ENCODE data around the gene CNKSR3.

The CNKSR3 gene

DNA sequence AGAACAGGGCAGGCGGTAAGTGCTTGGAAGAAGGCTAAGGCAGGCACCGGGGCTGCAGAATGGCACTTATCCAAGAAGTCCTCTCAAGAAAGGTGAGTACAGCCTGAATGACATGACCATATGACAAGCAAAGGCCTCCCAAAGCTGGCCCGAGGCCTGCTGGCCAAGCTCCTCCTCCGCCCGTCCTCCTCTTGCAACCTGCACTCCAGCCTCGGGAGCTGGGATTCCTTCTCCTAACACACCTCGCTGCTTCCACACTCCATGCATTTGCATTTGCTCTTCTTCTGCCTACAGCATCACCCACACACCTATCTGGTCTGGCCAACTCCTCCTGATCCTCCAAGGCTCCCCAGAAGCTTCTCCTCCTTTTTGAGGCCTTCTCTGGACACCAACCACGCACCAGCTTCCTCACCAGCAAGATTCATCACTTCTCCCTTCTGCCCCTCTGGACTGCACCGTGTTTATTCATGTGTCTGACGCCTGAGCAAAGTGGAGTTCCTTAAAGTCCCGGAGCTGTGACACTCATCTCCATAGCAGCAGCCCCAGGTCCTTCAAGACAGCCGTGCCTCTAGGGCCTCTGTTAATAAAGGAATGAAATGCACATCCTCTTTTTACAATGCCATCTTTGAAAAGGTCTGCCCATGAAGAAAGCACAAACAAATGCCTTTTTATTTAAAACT lies 32.3 kb downstream of the CNKSR3 start:
- no peak for FAIRE-seq

DNA sequence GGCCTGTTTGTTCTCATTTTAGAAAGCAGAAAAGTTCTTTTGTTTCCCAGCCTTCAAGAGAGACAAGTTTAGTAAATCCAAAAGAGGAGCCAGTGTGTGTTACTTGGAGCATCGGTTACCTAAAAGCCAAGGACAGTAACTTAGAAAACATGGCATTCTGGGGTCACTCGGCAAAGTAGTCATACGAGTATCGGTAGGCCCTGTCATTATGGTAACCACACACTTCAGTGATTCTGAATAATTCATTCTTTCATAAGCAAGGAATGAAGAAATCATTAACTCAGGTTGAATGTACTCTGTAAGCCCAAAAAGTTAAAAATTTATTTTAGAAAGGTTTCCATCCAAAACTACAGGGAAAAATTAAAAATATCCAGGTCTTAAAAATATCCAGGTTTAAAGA lies 34.0 kb downstream of the CNKSR3 start:
- no peak for FAIRE-seq

DNA sequence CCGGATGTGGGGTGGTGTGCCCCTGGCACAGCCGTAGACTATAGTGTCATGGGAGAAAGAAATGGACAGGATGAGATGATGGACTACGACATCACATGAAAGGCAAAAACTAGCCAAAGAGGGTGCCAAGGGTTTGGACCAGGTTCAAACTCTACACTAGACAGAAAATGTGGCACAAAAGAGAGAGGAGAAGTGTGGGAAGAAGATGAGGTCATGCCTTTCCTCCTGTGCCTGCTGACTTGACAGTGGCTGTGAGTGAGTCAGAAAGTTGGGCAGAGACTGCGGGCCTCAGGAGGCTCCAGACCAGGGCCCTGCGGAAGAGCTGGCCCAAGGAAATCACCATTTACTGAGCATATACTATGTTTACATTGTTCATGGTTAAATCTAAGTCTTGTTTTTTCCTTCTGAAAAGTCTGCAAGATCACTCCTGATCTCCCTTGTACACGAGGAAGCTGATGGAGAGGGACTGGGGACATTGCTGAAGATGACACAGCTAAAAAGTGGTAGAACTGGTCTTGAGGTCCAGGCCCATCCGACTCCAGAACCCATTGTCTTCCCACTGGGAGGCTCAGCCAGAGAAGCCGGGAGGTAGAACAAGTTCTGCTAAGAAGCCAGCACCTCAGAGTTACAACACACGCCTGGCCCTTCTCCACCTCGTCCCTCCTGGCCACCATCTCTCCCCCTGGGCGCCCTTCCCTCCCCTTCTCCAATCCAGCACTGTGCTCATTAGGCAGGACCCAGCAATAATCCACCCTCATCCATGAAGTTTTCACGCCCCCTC lies 35.6 kb downstream of the CNKSR3 start:
- no peak for FAIRE-seq

DNA sequence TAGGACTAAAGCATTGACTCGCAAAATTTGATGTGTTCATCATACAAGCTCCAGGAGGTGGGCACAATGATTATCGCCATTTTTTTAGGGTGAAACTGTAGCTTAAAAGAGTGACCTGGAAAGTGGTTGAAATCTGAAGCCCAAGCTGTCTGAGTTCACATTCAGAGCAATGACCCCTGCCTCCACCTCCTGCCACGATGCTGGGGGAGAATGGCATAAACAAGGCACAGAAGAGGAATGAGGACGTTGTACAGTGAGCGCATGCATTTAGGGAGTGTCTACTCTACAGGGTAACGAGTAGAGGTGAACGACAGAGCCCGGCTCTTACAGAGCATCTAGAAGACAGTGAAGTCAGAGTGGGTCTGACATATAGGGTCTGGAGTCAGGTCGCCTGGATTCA lies 37.2 kb downstream of the CNKSR3 start:
- no peak for FAIRE-seq

DNA sequence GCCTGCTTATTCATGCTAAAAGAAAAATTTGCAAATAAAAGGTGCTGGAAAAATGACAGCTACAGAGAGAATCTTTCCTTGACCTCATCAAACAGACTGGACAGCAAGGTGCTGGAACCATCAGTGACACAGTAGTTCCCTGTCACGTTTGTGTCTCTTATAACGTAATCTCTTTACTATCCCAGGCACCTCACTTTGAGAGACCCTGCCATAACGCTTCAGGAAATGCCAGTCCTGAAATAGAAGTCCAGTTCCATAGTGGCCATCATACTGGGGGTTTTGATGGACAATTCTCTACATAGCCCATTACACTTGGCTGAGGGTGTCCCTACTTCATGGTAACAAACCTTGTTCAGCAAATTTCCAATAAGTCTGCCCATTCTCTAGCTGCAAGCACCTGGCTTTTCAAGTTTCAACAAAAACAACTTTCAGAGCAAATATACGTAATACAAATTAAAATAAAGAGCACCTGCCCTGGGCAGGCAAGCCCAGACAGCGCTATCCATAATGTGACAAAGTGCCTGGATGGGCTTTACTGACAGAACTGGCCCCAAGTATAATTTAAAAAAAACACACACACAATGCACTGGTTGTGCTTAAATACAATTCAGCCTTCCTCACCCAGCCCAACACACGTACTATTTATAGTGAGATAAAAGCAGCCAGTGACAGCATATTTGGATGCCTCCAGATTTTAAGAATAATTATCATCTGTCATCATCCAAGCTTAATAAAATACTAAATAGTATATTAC lies 38.7 kb downstream of the CNKSR3 start:
- no peak for FAIRE-seq

DNA sequence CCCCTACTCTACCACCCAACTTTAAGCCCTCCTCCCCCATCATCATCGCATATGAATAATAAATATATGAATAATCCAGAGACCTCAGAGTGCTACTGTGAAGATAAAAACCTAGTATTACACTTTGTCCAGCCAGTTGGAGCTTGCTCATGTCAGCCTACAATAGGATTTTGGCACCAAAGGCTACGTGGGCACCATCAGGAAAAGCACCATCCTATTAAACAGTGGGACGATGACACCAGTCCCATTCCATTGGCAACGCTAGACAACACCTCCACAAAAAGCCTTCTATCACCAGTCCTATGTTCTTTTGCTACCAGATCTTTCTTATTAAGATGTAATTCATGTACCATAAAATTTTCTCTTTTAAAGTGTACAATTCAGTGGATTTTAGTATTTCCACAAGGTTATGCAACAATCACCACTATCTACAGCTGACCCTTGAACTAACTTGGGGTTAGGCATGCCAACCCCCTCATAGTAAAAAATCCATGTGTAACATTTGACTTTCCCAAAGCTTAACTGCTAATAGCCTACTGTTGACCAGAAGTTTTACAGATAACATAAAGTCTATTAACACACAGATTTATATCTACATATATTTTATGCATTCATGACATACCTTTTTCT lies 41.1 kb downstream of the CNKSR3 start:
- FAIRE-seq: no peak

DNA sequence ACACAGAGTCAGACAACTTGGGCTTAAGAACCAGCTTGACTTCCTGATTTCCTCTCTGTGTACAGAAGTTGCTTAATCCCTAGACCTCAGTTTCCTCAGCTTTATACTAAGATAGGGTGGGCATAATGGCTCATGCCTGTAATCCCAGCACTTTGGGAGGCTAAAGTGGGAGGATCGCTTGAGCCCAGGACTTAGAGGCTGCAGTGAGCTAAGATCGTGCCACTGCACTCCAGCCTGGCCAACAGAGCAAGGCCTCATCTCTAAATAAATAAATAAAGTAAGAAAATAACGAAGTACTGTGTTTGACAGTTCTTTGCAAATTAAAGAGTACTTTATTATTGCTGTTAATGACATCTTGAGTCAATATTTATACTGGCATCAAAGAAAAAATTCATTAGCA lies 41.7 kb downstream of the CNKSR3 start:
- no peak for FAIRE-seq

DNA sequence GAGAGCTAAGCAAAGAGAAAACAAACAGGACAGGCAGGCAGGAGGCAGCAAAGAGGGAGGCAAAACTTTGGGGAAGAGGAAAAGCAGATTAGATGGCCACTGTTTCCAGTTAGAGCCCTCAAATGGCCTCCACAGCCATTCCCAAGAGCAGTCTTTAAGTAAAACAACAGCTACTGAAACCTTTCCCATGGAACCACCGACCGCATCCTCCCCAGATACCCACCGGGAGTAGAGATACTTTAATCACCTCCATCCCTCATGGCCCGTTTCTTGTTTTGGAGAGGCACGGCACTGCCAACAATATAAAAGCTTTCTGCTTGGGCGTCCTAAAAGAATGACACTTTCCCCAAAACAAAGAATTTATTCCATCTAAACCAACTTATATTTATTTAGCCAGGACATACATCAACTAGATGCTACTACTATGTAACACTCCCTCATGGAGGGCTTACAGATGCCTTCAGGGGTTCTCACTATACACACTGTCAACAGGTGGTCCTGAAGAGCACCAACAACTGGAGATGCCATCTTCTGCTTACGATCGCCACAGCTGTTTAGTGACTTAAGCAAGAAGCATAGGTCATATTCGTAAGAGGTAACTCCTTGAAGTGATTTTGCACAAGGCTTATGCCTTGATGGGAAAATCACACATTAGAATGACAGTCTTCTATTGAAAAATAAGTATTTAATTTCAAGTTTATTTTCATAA lies 43.4 kb downstream of the CNKSR3 start:
- FAIRE-seq: peak; percentile 70

DNA sequence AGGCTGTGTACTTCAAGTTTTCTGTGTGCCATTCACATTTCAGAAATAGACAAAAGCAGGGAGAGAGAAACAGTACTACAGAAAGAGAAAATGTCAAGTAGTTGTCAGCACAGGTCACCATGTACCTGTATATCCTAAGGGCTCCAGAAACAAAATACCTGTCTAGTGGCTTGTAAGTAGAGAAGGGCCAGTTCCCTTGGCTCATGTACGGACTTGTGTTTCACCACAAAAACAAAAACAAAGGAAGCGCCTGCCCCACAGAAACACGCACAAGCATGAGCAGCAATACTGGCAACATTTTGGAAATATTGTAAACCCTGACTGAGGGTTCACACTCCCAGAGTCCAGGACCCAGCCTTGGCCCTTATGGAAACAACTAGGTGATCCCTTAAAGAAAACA lies 44.3 kb downstream of the CNKSR3 start:
- FAIRE-seq: no peak

DNA sequence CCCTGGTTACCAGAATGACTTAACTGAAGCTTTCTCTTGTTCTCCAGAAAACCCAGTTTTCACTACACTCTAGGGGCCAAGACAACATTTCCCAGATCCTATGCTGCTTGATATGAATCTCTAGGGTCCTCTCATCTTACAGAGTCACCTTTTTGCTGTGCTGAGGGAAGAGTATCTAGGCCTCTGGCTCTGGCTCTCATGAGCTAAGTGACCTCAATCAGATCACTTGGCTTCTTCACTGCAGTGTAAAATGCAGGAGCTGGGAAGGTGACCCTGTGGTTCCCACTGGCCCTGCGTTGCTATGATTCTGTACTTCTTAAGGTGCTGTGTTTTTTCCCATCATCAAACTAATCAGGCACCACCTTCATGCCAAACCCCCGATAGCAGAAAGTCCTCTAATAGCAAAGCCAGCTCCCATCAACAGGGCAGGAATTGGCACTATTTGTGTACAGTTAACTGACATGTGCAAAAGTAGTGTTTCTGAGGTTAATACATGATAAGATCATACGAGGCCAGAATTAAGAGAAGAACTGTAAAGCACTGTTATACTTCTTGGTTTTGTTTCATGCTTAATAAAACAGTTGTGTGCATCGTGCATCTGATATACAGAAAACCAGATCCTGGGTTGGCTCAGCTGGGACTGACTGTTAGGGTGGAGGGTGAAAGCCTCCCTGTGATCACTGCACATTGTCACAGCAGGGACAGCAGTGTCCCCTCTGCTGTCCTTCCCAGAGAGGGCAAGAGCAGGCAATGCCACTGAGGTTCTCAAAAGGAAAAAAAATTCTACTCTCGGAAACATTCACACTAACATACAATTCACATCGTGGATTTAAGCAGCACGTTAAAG lies 46.7 kb downstream of the CNKSR3 start:
- no peak for FAIRE-seq

DNA sequence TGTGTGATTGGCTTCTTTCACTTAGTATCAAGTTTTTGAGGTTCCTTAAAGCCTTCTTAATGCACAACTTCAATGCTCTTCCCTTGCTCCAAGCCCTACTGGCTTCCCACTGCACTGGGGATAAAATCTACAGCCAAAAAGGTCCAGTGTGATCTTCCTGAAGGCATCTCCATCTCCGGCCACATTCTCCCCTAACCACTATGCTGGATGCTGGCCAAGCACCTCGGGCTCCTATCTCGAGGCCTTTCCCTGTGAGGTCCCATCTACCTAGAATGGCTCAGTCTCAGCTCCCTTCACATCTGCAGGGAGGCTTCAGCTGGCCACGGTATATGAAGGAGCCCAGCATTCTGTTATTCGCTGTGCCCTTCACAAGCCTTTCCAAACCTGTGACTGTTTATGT lies 48.1 kb downstream of the CNKSR3 start:
- FAIRE-seq: no peak

DNA sequence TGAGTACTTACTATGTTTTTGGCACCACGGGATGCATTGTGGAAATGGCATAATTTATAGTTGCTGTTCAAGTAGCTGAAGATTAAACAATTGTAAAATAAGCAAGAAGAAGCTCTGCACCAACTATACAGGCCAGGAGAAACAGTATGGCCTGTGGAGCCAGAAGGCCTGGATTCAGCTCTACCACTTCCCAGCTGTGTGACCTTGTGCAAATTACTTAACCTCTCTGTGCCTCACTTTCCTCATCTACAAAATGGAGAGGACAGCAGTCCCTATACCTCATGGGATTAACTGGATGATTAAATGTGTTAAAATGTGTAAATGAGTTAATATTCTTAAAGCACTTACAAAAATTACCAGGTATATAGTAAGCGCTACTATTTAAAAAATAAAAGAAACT lies 49.1 kb downstream of the CNKSR3 start:
- no peak for FAIRE-seq

DNA sequence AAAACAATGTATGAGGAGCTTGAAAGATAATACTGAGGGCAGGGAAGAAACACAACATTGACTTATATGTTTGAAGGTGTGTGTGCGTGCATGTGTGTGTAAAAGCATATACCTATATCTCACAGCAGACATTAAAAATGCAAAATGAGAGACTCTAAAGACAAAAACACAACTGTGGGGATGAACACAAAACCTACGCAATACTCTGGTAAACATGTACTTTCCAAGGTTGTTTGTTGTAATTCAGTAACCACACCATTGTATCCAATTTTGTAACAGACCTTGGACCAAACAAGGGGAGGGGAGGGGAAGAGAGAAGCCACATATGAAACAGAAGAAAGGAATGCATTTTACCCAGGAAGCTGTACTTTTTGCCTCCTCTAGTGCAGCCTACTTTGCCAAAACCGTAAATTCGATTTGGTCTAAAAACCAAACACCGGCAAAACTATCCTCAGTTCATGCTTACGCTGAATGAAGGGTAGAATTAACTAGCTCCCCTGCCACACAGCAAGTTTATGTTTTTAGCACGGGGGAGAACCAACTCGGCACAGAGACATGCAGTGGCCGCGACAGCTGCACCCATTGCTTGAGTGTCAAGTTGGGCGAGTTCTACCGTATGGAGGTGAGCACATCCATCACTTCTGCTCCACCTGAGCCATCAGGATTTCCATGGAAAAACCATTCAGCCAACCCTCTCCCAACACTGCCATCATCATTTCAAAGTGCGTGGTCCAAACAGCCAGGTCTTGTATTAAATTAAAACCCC lies 50.0 kb downstream of the CNKSR3 start:
- no peak for FAIRE-seq

DNA sequence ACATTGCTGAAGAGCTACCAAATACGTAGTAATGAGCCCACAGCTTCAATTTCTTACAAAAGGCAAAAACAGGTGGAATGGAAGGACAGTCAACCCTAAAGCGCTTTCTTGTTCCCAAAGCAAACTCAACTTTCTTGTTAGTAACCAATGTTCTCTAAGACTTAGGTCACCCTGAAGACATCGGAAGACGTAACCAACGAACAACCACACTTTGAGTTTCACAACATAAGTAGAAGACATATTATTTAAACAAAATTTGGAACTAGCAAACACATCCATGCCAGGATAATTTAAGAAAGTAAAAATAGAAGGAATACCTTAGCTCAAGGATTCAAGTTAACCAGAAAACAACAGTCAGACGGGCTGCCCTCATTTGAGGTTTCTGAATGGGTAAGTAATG lies 51.0 kb downstream of the CNKSR3 start:
- no peak for FAIRE-seq

DNA sequence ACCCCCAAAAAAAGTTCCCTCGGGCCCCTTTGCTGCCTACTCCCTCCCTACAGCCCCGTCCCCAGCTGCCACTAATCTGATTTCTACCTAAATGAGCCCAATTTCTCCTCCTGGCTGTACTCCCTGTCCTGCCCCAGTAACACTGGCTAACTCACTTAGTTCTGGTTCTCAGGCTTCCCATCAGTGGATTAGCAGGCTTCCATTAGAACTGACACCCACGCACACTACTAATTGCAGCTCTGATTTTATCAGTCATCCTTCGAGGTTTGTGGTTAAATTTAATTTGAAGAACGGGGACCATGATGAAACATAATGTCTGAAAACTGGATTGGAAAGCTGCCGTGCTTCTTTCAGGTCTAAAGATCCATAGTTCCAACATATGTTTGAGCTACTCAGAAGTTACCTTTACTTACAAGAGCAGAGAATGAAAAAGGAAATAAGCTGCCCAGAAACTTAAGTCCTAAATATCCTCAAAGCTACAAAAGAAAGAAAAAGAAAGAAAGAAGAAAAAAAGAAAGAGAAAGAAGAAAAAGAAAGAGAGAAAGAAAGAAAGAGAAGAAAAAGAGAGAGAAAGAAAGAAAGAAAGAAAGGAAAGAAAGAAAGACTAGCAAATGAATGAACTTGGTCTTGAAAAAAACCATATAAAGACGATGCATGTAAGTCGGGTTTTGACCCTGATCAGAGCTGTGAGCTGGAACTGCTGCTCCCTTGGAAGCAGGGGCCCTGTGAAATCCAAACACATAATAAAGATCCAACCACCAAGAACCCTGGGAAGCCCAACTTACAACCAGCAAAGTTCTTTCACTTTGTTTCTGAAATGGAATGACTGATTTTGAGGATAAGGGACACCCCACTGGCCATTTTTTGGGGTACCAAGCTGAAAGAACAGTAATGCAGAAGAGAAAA lies 51.7 kb downstream of the CNKSR3 start:
- no peak for FAIRE-seq

DNA sequence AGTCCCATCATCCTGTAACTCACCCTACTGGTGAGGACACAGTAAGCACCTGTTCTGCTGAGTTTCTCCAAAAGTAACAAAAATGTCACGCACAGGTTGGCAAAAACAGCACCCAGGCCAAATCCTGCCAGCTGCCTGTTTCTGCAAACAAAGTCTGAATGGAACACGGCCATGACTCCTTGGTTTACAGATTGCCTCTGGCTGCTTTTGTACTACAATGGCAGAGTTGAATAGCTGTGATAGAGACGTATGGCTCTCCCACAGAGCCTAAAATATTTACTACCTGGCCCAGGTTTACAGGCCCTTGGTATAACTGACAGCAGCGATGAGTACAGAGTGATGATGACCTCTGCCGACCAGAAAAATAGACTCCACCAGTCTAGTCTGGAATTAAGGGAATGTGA lies 52.6 kb downstream of the CNKSR3 start:
- FAIRE-seq: no peak

DNA sequence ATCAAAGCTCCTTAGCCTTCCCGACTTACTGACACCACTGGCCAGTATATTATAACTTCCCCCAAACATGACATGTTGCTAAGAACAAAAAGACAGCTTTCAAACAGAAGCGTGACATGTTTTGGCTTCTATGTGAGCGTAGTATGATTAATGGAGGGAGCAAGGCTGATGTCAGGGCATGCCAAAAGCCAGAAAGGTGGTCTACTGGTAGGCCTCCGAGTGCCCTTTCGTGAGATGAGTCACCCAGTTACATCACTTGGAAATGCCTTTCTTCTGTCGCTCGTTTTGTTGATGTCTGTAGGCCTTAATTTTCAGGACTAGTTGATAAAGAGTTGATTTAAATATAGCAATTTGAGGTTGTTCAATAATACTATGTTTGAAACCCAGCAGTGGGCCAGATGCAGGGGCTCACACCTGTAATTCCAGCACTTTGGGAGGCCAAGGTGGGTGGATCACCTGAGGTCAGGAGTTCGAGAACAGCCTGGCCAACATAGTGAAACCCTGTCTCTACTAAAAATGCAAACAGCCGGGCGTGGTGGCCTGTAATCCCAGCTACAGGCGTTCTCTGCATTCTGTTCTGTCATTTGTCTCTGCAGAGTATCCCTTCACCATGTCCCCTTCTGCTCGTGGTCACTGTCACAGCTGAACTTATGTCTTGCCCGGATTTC lies 53.3 kb downstream of the CNKSR3 start:
- no peak for FAIRE-seq

DNA sequence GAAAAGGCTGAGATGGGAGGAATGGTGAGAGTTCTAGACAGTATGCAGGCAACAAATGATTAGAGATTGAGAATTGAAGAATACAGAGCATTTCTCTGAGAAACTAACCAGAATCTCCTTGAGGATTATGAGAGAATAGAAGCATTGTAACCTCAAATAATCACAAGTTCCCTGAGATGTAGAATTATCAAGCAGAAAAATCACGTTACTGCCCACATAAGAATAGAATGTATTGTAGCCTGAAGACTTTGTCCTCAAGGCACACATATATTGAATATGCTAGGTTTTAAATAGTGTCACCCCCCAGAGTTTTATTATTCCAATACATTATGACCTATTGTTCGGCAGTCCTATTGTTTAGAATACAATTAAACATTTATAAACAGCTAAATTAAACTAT lies 57.2 kb downstream of the CNKSR3 start:
- FAIRE-seq: no peak

DNA sequence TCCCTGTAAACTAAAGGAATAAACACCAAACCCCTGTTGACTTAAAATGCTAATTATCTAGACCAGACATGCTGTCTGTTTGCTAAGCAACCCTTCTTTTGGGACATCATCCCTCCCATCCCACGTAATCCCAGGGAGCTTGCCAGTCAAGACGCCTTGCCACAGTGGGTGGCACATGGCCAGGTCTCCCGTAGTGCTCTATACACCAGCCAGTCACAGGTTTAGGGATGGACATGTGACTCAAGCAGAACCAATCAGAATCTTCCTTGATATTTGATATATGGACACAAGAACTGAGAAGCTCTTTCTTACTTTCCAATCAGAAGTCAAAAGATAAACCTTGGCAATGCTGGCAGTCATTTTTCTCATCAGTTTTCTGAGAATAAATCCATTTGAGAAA lies 60.0 kb downstream of the CNKSR3 start:
- FAIRE-seq: no peak
